Measurements from ENCODE around the gene P4HA2. TPM values are rescaled to one million over a fixed set of nuclear protein-coding genes. Genes with fewer than 3 reads are reported as not detected.

P4HA2 gene
- total and polyA plus RNA-seq, 9 of the 15 experiments (the other 6 are each of a cell fraction or from before 2014, with no cell fraction given) = 9.6 to 50.0 (median 12.7) TPM

- no peak for TF ChIP-seq KLF1 (tag; IDR thresholded peaks at IDR 0.05)
- 0 out of 6 replicates have a peak, but pooled peaks of 1 of the 3 experiments have one; percentile 5 for TF ChIP-seq CTCF (IDR thresholded peaks at IDR 0.05 in 2 of 3, conservative IDR thresholded peaks at IDR 0.05 in 1 of 3; ENCODE audit: insufficient read depth in 2 of 3, low read depth in 1 of 3, low read length in 3 of 3)
- H3K9me3 ChIP-seq (replicated peaks; ENCODE audit: control insufficient read depth, insufficient read depth, low read depth, low read length) = no peaks in the 10 kb centered on the region
- H3K79me2 ChIP-seq (ENCODE audit: control insufficient read depth, insufficient read depth, low read length) = no peaks in the 10 kb centered on the region
- ChIA-PET CTCF (ENCODE audit: low intra/inter-chr PET ratio) (no interaction called here), POLR2A (interaction anchor here (0.6 kb wide), 1 partner anchor 270 kb away, joined by 3 read pairs; no protein-coding TSS in a partner anchor)
- ATAC-seq (no peak), FAIRE-seq (no peak), DNase-seq (ENCODE audit: extremely low read depth in 1 of 4, low spot score in 3 of 4) (no peak)
- intact Hi-C loops (cut with micrococcal nuclease) = loop anchor here (5.0 kb wide), 1 partner anchor 33 kb away; no protein-coding TSS in a partner anchor
- no peak overlapping the region for H2AFZ ChIP-seq (ENCODE audit: low read depth, low read length)
- BruUV-seq (replicated peaks) = no TSS peak
- no peak overlapping the region for H3K4me2 ChIP-seq (ENCODE audit: insufficient read depth, low read length)
- no peaks in the 10 kb centered on the region for H4K20me1 ChIP-seq (replicated peaks; ENCODE audit: control insufficient read depth, insufficient read depth, low read length)
- H3K27me3 ChIP-seq (ENCODE audit: control insufficient read depth in 2 of 2, insufficient read depth in 2 of 2, low read length in 2 of 2) = no peaks in the 10 kb centered on the region
- H3K9ac ChIP-seq (ENCODE audit: insufficient read depth in 1 of 2, low read depth in 2 of 2, low read length in 2 of 2) = peak overlapping the region in 1 of 2 experiments; percentile 54; a peak in 1 of 4 replicates
- 82% methylated on average over 6 of the region's 6 CpGs for WGBS (ENCODE audit: insufficient coverage, low coverage, missing lambda C conversion rate)
- H3K4me3 ChIP-seq = no peak overlapping the region
- peaks cover 12 to 39% of the 10 kb centered on the region in 2 experiments; a peak in 4 of 5 replicates for H3K4me1 ChIP-seq (replicated peaks in 1 of 2; ENCODE audit: control insufficient read depth in 2 of 2, insufficient read depth in 2 of 2, low read length in 2 of 2)
- peaks cover 16% of the 10 kb centered on the region; the same call in 2 of the 3 replicates for H3K36me3 ChIP-seq (ENCODE audit: control insufficient read depth, insufficient read depth, low read length)
- H3K27ac ChIP-seq (ENCODE audit: extremely low read depth, low read depth, low read length) = no peak overlapping the region
- in situ Hi-C loops (cut with MboI) = no loop called here
- no peaks in the 10 kb centered on the region for H3K9me1 ChIP-seq (ENCODE audit: control insufficient read depth, insufficient read depth, low read length)
These were observed 43.1 kb upstream of the P4HA2 start for GRCh38 chr5:132270706-132271105.

- no peak overlapping the region for H2AFZ ChIP-seq (ENCODE audit: low read depth, low read length)
- no peaks in the 10 kb centered on the region for H4K20me1 ChIP-seq (replicated peaks; ENCODE audit: control insufficient read depth, insufficient read depth, low read length)
- peaks cover 12 to 39% of the 10 kb centered on the region in 2 experiments; a peak in 4 of 5 replicates for H3K4me1 ChIP-seq (replicated peaks in 1 of 2; ENCODE audit: control insufficient read depth in 2 of 2, insufficient read depth in 2 of 2, low read length in 2 of 2)
- in situ Hi-C loops (cut with MboI) = no loop called here
- H3K27ac ChIP-seq (ENCODE audit: extremely low read depth, low read depth, low read length) = no peak overlapping the region
- H3K4me3 ChIP-seq = no peak overlapping the region
- no TSS peak for BruUV-seq (replicated peaks)
- ChIA-PET POLR2A (interaction anchor here (0.9 kb wide), 1 partner anchor 10 kb away, joined by 4 read pairs; no protein-coding TSS in a partner anchor), CTCF (ENCODE audit: low intra/inter-chr PET ratio) (no interaction called here)
- intact Hi-C loops (cut with micrococcal nuclease) = loop anchor here (5.0 kb wide), 1 partner anchor 33 kb away; no protein-coding TSS in a partner anchor
- H3K9ac ChIP-seq (ENCODE audit: insufficient read depth in 1 of 2, low read depth in 2 of 2, low read length in 2 of 2) = peak overlapping the region in 1 of 2 experiments; percentile 54; a peak in 2 of 4 replicates
- ATAC-seq = no peak
- WGBS (ENCODE audit: insufficient coverage, low coverage, missing lambda C conversion rate) = 81% methylated on average over 1 of the region's 1 CpG
- no peaks in the 10 kb centered on the region for H3K27me3 ChIP-seq (ENCODE audit: control insufficient read depth in 2 of 2, insufficient read depth in 2 of 2, low read length in 2 of 2)
- DNase-seq (ENCODE audit: extremely low read depth in 1 of 4, low spot score in 3 of 4) = no peak
- no peak overlapping the region for H3K4me2 ChIP-seq (ENCODE audit: insufficient read depth, low read length)
- FAIRE-seq = no peak
- no peak for TF ChIP-seq ZNF263 (CRISPR knock-in tag; IDR thresholded peaks at IDR 0.05; ENCODE audit: borderline replicate concordance)
- no peak for TF ChIP-seq EZH2 (IDR thresholded peaks at IDR 0.05; ENCODE audit: borderline replicate concordance, low read depth, low read length)
- TF ChIP-seq LEF1 (IDR thresholded peaks at IDR 0.05) = no peak
- TF ChIP-seq ARNT (IDR thresholded peaks at IDR 0.05) = no peak
- TF ChIP-seq SIRT6 (IDR thresholded peaks at IDR 0.05; ENCODE audit: low read depth, low read length) = no peak
- no peak for TF ChIP-seq XRCC5 (IDR thresholded peaks at IDR 0.05; ENCODE audit: low read depth, low read length)
- no peak for TF ChIP-seq HIVEP1 (CRISPR knock-in tag; IDR thresholded peaks at IDR 0.05)
- no peak for TF ChIP-seq ZBTB2 (IDR thresholded peaks at IDR 0.05)
- TF ChIP-seq CAMTA2 (CRISPR knock-in tag; conservative IDR thresholded peaks at IDR 0.05) = no peak
- TF ChIP-seq CREB1 (IDR thresholded peaks at IDR 0.05) = no peak
- TF ChIP-seq CREB1 (CRISPR knock-in tag; IDR thresholded peaks at IDR 0.05) = no peak
- TF ChIP-seq RBM34 (IDR thresholded peaks at IDR 0.05; ENCODE audit: borderline replicate concordance, insufficient read depth, low read length) = no peak
- no peaks in the 10 kb centered on the region for H3K9me3 ChIP-seq (replicated peaks; ENCODE audit: control insufficient read depth, insufficient read depth, low read depth, low read length)
- H3K9me1 ChIP-seq (ENCODE audit: control insufficient read depth, insufficient read depth, low read length) = no peaks in the 10 kb centered on the region
- peaks cover 16% of the 10 kb centered on the region; the same call in 2 of the 3 replicates for H3K36me3 ChIP-seq (ENCODE audit: control insufficient read depth, insufficient read depth, low read length)
- no peaks in the 10 kb centered on the region for H3K79me2 ChIP-seq (ENCODE audit: control insufficient read depth, insufficient read depth, low read length)
These were observed 42.6 kb upstream of the P4HA2 start for GRCh38 chr5:132270335-132270665.

Measured in K562 (cell line).